Calu3 (cell line): ENCODE measurements around the gene GPR18. TPM values are rescaled to one million over a fixed set of nuclear protein-coding genes. Genes with fewer than 3 reads are reported as not detected.

Source experiments
- BruUV-seq: library from RNA; stranded (reverse); fragments of 400-500 nt; replicated peaks from 2 replicates; lab custom pipeline; 2021; lab: Mats Ljungman, UMichigan
- CTCF ChIA-PET: fragments of 300-600 bp; sonication (Branson Sonifier 250); formaldehyde crosslinking; loops from one replicate; lab custom pipeline; 2022; ENCODE audit warnings: antibody characterized with exemption; lab: Charles Lee
- DNase-seq: peaks from one replicate; pipeline ENCODE4 v3.0.0; 2022
- H3K27ac Mint-ChIP-seq: one replicate; pipeline ENCODE4 v1.8.0; 2022; ENCODE audit warnings: mixed read lengths; ENCODE audit not compliant: unreplicated experiment
- H3K27me3 Mint-ChIP-seq: one replicate; pipeline ENCODE4 v1.8.0; 2022; ENCODE audit warnings: mixed read lengths; ENCODE audit not compliant: unreplicated experiment
- H3K36me3 Mint-ChIP-seq: one replicate; pipeline ENCODE4 v1.8.0; 2022; ENCODE audit warnings: mild to moderate bottlenecking, moderate library complexity, mixed read lengths; ENCODE audit not compliant: insufficient read depth, unreplicated experiment
- H3K4me1 Mint-ChIP-seq: one replicate; pipeline ENCODE4 v1.8.0; 2022; ENCODE audit warnings: mild to moderate bottlenecking, low read depth, mixed read lengths; ENCODE audit not compliant: unreplicated experiment
- H3K4me3 Mint-ChIP-seq: one replicate; pipeline ENCODE4 v1.8.0; 2022; ENCODE audit warnings: mild to moderate bottlenecking, low read depth, moderate library complexity, mixed read lengths; ENCODE audit not compliant: unreplicated experiment
- H3K9me3 Mint-ChIP-seq: one replicate; pipeline ENCODE4 v1.8.0; 2022; ENCODE audit warnings: low read depth, mixed read lengths; ENCODE audit not compliant: unreplicated experiment
- intact Hi-C: fragments of 100-400 bp; cut with micrococcal nuclease; formaldehyde crosslinking; loops from one replicate; pipeline ENCODE4 v1.10.0; 2022; ENCODE audit not compliant: unreplicated experiment
- total RNA-seq: library from RNA; stranded (reverse); gene quantifications from 2 replicates; pipeline ENCODE4 v1.2.3, GENCODE V29; 2022
- TF ChIP-seq, protein P1 (sequence below): fragments of 200-600 bp; IDR thresholded peaks from one replicate; pipeline ENCODE4 v1.8.0; 2022; ENCODE audit warnings: antibody characterized with exemption; ENCODE audit not compliant: unreplicated experiment

GPR18 gene
- total RNA-seq, 1 experiment from 2014 or later = not detected

DNA sequence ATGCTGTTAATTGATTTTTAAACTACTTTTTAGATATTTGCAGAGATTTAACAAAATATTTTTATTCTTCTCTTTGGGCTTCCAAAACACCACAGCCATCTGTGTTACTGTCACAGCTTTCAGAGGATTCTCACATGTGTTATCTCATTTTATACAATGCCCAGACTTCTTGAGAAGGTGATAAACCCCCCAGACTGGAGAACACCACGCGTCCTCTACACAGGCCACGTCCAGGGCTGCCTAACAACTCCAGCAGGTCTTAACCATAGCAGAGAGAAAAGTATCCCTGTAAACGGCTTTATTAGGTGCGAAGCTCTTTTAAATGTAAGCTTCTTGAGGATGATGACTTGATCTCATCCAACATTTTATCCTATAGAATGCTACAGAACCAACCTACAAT, 47.0 kb upstream of the GPR18 start:
- no TSS peak for BruUV-seq
- CTCF ChIA-PET = no interaction called here
- no peaks in the 10 kb centered on the region for H3K27me3 Mint-ChIP-seq

DNA sequence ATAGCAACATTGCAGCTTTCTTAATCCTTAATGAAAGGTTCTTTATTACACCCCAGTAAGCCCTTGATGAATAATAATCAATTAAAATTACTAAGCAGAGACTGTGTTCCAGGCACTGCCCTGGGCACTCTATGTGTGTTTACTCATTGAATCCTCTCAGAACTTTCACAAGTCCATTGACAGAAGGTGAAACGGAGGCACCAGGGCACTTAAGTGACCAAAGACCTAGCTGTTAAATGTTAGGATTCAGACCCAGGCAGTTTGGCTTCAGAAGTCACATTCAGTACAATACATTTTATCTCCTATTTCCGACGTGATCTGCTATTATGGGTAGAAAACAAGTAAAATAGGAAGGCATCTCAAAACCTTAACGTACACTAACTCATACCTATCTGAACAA, 46.4 kb upstream of the GPR18 start:
- CTCF ChIA-PET = no interaction called here
- Mint-ChIP-seq H3K4me1 (no peaks in the 10 kb centered on the region), H3K27ac (no peak overlapping the region)

More for the DNA sequence above, 47.0 kb upstream of the GPR18 start:
- no peaks in the 10 kb centered on the region for H3K36me3 Mint-ChIP-seq
- no peak for DNase-seq
- no peaks in the 10 kb centered on the region for H3K4me1 Mint-ChIP-seq
- intact Hi-C loops = no loop called here
- H3K9me3 Mint-ChIP-seq = no peaks in the 10 kb centered on the region
- H3K4me3 Mint-ChIP-seq = no peak overlapping the region
- TF ChIP-seq, protein P1, sequence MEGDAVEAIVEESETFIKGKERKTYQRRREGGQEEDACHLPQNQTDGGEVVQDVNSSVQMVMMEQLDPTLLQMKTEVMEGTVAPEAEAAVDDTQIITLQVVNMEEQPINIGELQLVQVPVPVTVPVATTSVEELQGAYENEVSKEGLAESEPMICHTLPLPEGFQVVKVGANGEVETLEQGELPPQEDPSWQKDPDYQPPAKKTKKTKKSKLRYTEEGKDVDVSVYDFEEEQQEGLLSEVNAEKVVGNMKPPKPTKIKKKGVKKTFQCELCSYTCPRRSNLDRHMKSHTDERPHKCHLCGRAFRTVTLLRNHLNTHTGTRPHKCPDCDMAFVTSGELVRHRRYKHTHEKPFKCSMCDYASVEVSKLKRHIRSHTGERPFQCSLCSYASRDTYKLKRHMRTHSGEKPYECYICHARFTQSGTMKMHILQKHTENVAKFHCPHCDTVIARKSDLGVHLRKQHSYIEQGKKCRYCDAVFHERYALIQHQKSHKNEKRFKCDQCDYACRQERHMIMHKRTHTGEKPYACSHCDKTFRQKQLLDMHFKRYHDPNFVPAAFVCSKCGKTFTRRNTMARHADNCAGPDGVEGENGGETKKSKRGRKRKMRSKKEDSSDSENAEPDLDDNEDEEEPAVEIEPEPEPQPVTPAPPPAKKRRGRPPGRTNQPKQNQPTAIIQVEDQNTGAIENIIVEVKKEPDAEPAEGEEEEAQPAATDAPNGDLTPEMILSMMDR = no peak
- no peak overlapping the region for H3K27ac Mint-ChIP-seq

GRCh38 chr13:99303863-99304521, 45.8 kb upstream of the GPR18 start:
- TF ChIP-seq, protein P1 = no peak
- H3K4me3 Mint-ChIP-seq = no peak overlapping the region
- CTCF ChIA-PET = no interaction called here
- no peaks in the 10 kb centered on the region for H3K9me3 Mint-ChIP-seq
- no peak overlapping the region for H3K27ac Mint-ChIP-seq
- no peaks in the 10 kb centered on the region for H3K36me3 Mint-ChIP-seq
- H3K27me3 Mint-ChIP-seq = no peaks in the 10 kb centered on the region
- H3K4me1 Mint-ChIP-seq = no peaks in the 10 kb centered on the region
- DNase-seq = no peak
- no TSS peak for BruUV-seq
- intact Hi-C loops = no loop called here

More for the DNA sequence above, 46.4 kb upstream of the GPR18 start:
- TF ChIP-seq, protein P1 = no peak
- Mint-ChIP-seq H3K36me3 (no peaks in the 10 kb centered on the region), H3K9me3 (no peaks in the 10 kb centered on the region), H3K27me3 (no peaks in the 10 kb centered on the region), H3K4me3 (no peak overlapping the region)
- intact Hi-C loops = no loop called here
- no peak for DNase-seq
- BruUV-seq = no TSS peak

GRCh38 chr13:99302637-99303505, 44.7 kb upstream of the GPR18 start:
- H3K9me3 Mint-ChIP-seq = no peaks in the 10 kb centered on the region
- H3K27ac Mint-ChIP-seq = no peak overlapping the region
- no TSS peak for BruUV-seq
- no peaks in the 10 kb centered on the region for H3K27me3 Mint-ChIP-seq
- CTCF ChIA-PET = no interaction called here
- TF ChIP-seq, protein P1 = no peak
- intact Hi-C loops = no loop called here
- H3K36me3 Mint-ChIP-seq = no peaks in the 10 kb centered on the region
- H3K4me1 Mint-ChIP-seq = no peaks in the 10 kb centered on the region
- no peak overlapping the region for H3K4me3 Mint-ChIP-seq
- no peak for DNase-seq
